Heart right ventricle (tissue), 16 donors: ENCODE measurements around the gene CCNH. TPM values are rescaled to one million over a fixed set of nuclear protein-coding genes. Genes with fewer than 3 reads are reported as not detected.

Experiments
- ATAC-seq, 8 donors: fragments of 200-7000 bp; cut with Tn5 transposase; one replicate each; pipeline ENCODE4 v1.9.1; 2020; ENCODE audit warnings: mild to moderate bottlenecking in 8 of 8, moderate library complexity in 8 of 8, moderate number of reproducible peaks in 1 of 8
- DNase-seq, 2 donors: peaks; one replicate each; pipeline ENCODE4 v3.0.0-alpha.2; 2020
- H3K27ac ChIP-seq, 10 donors: fragments of 200-600 bp; sonication (generic) in 2 of 10; one replicate each; pipeline versions ENCODE4 v1.5.0 to v1.8.0; 2020 to 2022; ENCODE audit warnings: mild to moderate bottlenecking in 3 of 10
- H3K27me3 ChIP-seq, 7 donors: fragments of 200-600 bp; one replicate each; pipeline ENCODE4 v1.8.0; 2021 to 2022; ENCODE audit warnings: mild to moderate bottlenecking in 2 of 7
- H3K36me3 ChIP-seq, 9 donors: fragments of 200-600 bp; sonication (generic) in 1 of 9; one replicate each; pipeline versions ENCODE4 v1.5.0 to v1.8.0; 2020 to 2022; ENCODE audit warnings: mild to moderate bottlenecking in 2 of 9
- H3K4me1 ChIP-seq, 9 donors: fragments of 200-600 bp; sonication (generic) in 1 of 9; one replicate each; pipeline versions ENCODE4 v1.5.0 to v1.8.0; 2020 to 2022; ENCODE audit warnings: mild to moderate bottlenecking in 4 of 9
- H3K4me3 ChIP-seq, 10 donors: fragments of 200-600 bp; sonication (generic) in 2 of 10; one replicate each; pipeline versions ENCODE4 v1.5.0 to v1.8.0; 2020 to 2022; ENCODE audit warnings: mild to moderate bottlenecking in 7 of 10, moderate library complexity in 2 of 10
- H3K9me3 ChIP-seq, 11 donors: fragments of 200-600 bp in 10 of 11; sonication (generic) in 2 of 11; one replicate each; pipeline versions ENCODE4 v1.5.0 to v1.8.0; 2013 to 2022; ENCODE audit warnings: mild to moderate bottlenecking in 2 of 11, control low read depth in 1 of 11, moderate library complexity in 1 of 11
- CTCF ChIP-seq, 9 donors: fragments of 200-600 bp; sonication (generic) in 2 of 9; IDR thresholded peaks; one replicate each; pipeline versions ENCODE4 v1.5.0 to v1.8.0; 2021 to 2022; ENCODE audit warnings: antibody characterized with exemption in 9 of 9, mild to moderate bottlenecking in 5 of 9, moderate library complexity in 1 of 9
- WGBS, 2 donors: extraction: QIAGEN DNeasy Blood & Tissue Kit; methylation state at CpG; one replicate each; pipeline ENCODE4 v1.1.7; 2013; ENCODE audit warnings: inconsistent platforms in 1 of 2; 5-methylcytosine and 5-hydroxymethylcytosine counted together
- intact Hi-C, 10 donors: fragments of 100-400 bp; cut with DNase I; formaldehyde crosslinking; loops; one replicate each; pipeline versions ENCODE4 v1.11.1 to v1.14.2; 2022
- polyA plus RNA-seq, 2 donors: library from polyadenylated mRNA; stranded (reverse); fragments of 200-250 nt; gene quantifications; one replicate each; pipeline ENCODE4 v1.2.3, GENCODE V29; 2013
- total RNA-seq, 10 donors: library from RNA; stranded (reverse); fragmentation: NEBNext Ultra II Directional in 3 of 10; extraction: Animal tissue kit (Norgen Biotek cat#: 25700) in 3 of 10; gene quantifications; one replicate each; pipeline versions ENCODE4 v1.2.1 to v1.2.4, GENCODE V29; 2021 to 2023
- donor health status: Arrhythmogenic right ventricular cardiomyopathy.
- donor health status: ischemic (EF 13 %, LVEDD 7.1; RV severe dilation, severe dysfunction).
- donor health status: healthy with polysubstance abuse.
- donor health status: DM: no; HTN: yes; CAD: no.
- donor health status: DM: no; HTN: no; CAD: no.
- donor health status: ischemic (EF 25% LVEDD 6.9; RV normal size, moderate dysfunction).
- donor health status: ischemic (EF 25% LVEDD 5.7; RV mildly dilated, moderate dysfunction).
- donor health status: healthy.
- donor health status: DM: yes; HTN: yes; CAD: no.
- donor health status: Ischemic cardiomyopathy.
- donor health status: ischemic (EF 35%, LVEDD 5.7; RV mildly dilated, moderate dysfunction).
- donor health status: nonischemic (EF 11% LVEDD 7.7; RV severe dilation, severe dysfunction).
- donor health status: DM: yes; HTN: yes; CAD: no.
- donor health status: PGD.
- donor health status: ischemic (EF 29% LVEDD 5.4; RV normal size, mild dysfunction).
- donor health status: nonischemic (EF 23%, LVEDD 6.1; RV moderate dilation, normal function).

CCNH gene
- total and polyA plus RNA-seq, 12 donors = 23.5 to 36.2 (median 24.5) TPM

DNA sequence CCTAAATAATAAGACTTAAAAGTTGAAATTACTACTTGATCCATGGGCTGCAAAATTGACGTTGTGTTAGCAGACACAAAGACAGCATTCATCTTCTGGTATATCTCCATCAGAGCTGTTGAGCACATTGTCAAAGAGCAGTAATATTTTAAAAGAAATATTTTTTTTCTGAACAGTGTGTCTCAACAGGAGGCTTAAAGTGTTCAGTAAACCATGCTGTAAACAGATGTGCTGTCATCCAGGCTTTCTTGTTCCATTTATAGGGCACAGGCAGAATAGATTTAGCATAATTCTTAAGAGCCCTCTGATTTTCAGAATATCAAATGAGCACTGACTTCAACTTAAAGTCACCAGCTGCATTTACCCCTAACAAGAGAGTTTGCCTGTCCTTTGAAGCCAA lies 29.7 kb upstream of the CCNH start:
- Histone ChIP-seq H3K36me3 (no peaks in the 10 kb centered on the region), H3K27me3 (no peaks in the 10 kb centered on the region), H3K4me3 (no peak overlapping the region), H3K9me3 (peaks cover 0 to 10% (median 0%) of the 10 kb centered on the region in 11 donors), H3K4me1 (no peaks in the 10 kb centered on the region), H3K27ac (no peak overlapping the region)
- no peak for TF ChIP-seq CTCF (IDR thresholded peaks at IDR 0.05)
- intact Hi-C loops = no loop called here
- ATAC-seq (no peak), DNase-seq (no peak)
- 80 to 87% methylated on average over 1 of the region's 1 CpG for whole genome bisulfite sequencing, 2 donors

DNA sequence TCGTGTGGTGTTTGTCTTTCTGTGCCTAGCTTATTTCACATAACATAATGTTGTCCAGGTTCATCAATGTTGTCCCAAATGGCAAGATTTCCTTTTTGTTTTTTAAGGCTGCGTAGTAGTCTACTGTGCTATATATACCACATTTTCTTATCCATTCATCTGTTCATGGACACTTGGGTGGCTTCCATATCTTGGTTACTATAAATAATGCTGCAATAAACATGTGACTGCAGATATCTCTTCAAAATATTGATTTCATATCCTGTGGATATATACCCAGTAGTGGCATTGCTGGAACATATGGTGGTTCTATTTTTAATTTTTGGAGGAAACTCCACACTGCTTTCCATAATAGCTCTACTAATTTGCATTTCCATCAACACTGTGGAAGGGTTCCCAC lies 25.5 kb upstream of the CCNH start:
- Histone ChIP-seq H3K27me3 (no peaks in the 10 kb centered on the region), H3K27ac (no peak overlapping the region), H3K9me3 (peaks cover 0 to 10% (median 0%) of the 10 kb centered on the region in 11 donors), H3K36me3 (no peaks in the 10 kb centered on the region), H3K4me3 (no peak overlapping the region), H3K4me1 (no peaks in the 10 kb centered on the region)
- no peak for TF ChIP-seq CTCF (IDR thresholded peaks at IDR 0.05)
- 74 to 80% methylated on average over 2 of the region's 2 CpGs for WGBS, 2 donors
- DNase-seq = no peak
- ATAC-seq = no peak
- intact Hi-C loops = no loop called here

DNA sequence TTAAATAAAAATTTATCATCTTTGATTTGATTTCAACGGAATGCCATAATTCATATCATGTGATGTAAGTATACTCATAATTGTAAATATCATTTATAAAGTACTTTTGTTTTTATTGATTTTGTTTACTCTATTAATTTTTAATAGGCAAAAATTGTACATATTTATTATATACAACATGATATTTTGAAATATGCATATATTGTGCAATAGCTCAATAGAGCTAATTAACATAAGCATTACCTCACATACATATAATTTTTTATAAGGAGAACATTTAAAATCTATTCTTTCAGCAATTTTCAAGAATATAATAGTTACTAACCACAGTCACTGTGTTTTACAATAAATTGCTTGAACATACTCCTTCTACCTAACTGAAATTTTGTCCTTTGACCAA lies 25.0 kb upstream of the CCNH start:
- Histone ChIP-seq H3K9me3 (peaks cover 0 to 10% (median 0%) of the 10 kb centered on the region in 11 donors), H3K4me3 (no peak overlapping the region), H3K36me3 (no peaks in the 10 kb centered on the region), H3K27ac (no peak overlapping the region), H3K4me1 (no peaks in the 10 kb centered on the region), H3K27me3 (no peaks in the 10 kb centered on the region)
- no peak for TF ChIP-seq CTCF (IDR thresholded peaks at IDR 0.05)
- intact Hi-C loops = no loop called here
- no peak for ATAC-seq
- no peak for DNase-seq
- 85 to 86% methylated on average over 1 of the region's 1 CpG for WGBS, 2 donors

GRCh38 chr5:87435144-87435694 lies 22.5 kb upstream of the CCNH start:
- Histone ChIP-seq H3K36me3 (no peaks in the 10 kb centered on the region), H3K27ac (no peak overlapping the region), H3K27me3 (no peaks in the 10 kb centered on the region), H3K4me1 (no peaks in the 10 kb centered on the region), H3K4me3 (no peak overlapping the region), H3K9me3 (peaks cover 0 to 10% (median 0%) of the 10 kb centered on the region in 11 donors)
- no peak for TF ChIP-seq CTCF (IDR thresholded peaks at IDR 0.05)
- 66 to 68% methylated on average over 2 of the region's 2 CpGs for WGBS, 2 donors
- intact Hi-C loops = no loop called here
- no peak for ATAC-seq
- DNase-seq = no peak
